Activated CD4-positive, alpha-beta T cell treated with anti-CD3 and anti-CD28 coated beads, Interleukin-2, amount 10 ng/mL, durations not matched to agents 24 days and 14 days (primary cell): ENCODE results near the gene OLA1. TPM values are rescaled to one million over a fixed set of nuclear protein-coding genes. Genes with fewer than 3 reads are reported as not detected.
A peak's percentile ranks its signal among the peaks of the same experiment; 100 is the strongest.

Experiments used
- DNase-seq: peaks from one replicate; pipeline ENCODE4 v3.0.0; 2022
- H3K27ac Mint-ChIP-seq: one replicate; pipeline ENCODE4 v1.8.0; 2022; ENCODE audit warnings: mild to moderate bottlenecking, mixed read lengths
- H3K27me3 Mint-ChIP-seq: one replicate; pipeline ENCODE4 v1.8.0; 2022; ENCODE audit warnings: mixed read lengths
- H3K36me3 Mint-ChIP-seq: one replicate; pipeline ENCODE4 v1.8.0; 2022; ENCODE audit warnings: low read depth, mild to moderate bottlenecking, mixed read lengths
- H3K4me1 Mint-ChIP-seq: one replicate; pipeline ENCODE4 v1.8.0; 2021; ENCODE audit warnings: mixed read lengths
- H3K4me3 Mint-ChIP-seq: one replicate; pipeline ENCODE4 v1.8.0; 2022; ENCODE audit warnings: mild to moderate bottlenecking, moderate library complexity, mixed read lengths
- H3K9me3 Mint-ChIP-seq: one replicate; pipeline ENCODE4 v1.8.0; 2021; ENCODE audit warnings: mixed read lengths
- intact Hi-C: fragments of 100-400 bp; cut with micrococcal nuclease; formaldehyde crosslinking; loops from one replicate; pipeline ENCODE4 v1.15.1; 2023
- total RNA-seq: library from RNA; stranded (reverse); gene quantifications from 2 replicates; pipeline ENCODE4 v1.2.3, GENCODE V29; 2022

The OLA1 gene
- total RNA-seq, 1 donor from 2014 or later = 167 TPM

DNA sequence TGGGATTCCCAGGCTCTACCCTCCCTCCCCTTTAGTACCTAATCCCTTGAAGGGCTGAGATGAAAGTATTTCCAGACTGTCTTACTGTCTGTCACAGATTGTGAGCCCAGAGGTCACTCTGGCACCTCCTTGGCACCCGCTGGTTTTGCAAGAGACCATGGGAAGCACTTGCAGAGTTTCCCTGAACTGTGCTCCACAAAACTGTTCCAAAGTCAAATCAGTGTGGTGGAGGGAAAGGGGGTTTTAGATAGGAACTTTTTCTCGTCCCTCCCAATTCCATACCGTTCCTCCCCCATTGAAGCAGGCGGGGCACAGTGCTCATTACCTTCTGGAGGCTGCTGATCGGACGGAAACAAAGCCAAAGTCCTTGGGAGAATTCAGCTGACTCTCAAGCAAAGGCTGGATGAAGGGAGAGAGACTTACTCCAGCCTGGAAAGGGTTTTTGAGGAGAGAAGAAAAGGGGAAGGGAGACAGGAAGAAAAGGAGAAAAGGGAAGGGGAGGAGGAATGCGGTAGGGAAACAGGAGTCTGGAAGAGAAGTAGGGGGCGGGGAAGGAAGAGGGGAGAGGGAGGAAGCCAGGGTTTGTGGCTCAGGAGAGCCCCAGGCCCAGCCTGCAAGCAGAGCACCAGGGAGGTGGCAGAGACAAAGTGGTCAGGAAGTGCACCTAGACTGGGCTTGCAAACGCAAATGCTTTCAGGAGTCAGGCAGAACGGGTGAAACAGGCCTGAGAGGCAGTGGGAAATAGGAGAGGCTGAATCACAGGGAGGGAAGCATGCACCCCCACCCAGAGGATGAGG lies 194.8 kb downstream of the OLA1 start:
- DNase-seq = no peak
- no peaks in the 10 kb centered on the region for H3K4me1 Mint-ChIP-seq
- intact Hi-C loops = no loop called here
- H3K36me3 Mint-ChIP-seq = no peaks in the 10 kb centered on the region
- no peak overlapping the region for H3K27ac Mint-ChIP-seq
- H3K4me3 Mint-ChIP-seq = no peak overlapping the region
- H3K9me3 Mint-ChIP-seq = peaks cover 4% of the 10 kb centered on the region
- H3K27me3 Mint-ChIP-seq = peaks cover 18% of the 10 kb centered on the region

DNA sequence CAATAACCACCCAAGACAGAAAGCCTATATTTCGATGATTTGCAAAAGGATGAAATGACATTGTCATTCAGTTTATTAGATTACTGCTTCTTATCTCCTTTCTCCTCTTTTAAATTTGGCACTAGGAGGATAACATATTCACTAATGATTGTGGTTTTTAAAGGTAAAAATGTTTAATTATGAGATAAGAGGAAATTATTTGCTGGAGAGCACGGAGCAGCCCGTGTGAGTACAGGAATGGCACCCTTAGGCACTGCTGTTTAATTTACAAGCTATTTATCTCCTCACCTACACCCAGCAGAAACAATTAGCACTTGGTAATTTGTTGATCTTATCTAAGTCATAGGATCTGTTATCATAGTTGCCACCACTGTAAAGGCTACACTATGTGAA lies 195.8 kb downstream of the OLA1 start:
- no peak for DNase-seq
- H3K27ac Mint-ChIP-seq = no peak overlapping the region
- no peaks in the 10 kb centered on the region for H3K4me1 Mint-ChIP-seq
- H3K4me3 Mint-ChIP-seq = no peak overlapping the region
- H3K27me3 Mint-ChIP-seq = peaks cover 18% of the 10 kb centered on the region
- intact Hi-C loops = no loop called here
- no peaks in the 10 kb centered on the region for H3K9me3 Mint-ChIP-seq
- H3K36me3 Mint-ChIP-seq = no peaks in the 10 kb centered on the region

DNA sequence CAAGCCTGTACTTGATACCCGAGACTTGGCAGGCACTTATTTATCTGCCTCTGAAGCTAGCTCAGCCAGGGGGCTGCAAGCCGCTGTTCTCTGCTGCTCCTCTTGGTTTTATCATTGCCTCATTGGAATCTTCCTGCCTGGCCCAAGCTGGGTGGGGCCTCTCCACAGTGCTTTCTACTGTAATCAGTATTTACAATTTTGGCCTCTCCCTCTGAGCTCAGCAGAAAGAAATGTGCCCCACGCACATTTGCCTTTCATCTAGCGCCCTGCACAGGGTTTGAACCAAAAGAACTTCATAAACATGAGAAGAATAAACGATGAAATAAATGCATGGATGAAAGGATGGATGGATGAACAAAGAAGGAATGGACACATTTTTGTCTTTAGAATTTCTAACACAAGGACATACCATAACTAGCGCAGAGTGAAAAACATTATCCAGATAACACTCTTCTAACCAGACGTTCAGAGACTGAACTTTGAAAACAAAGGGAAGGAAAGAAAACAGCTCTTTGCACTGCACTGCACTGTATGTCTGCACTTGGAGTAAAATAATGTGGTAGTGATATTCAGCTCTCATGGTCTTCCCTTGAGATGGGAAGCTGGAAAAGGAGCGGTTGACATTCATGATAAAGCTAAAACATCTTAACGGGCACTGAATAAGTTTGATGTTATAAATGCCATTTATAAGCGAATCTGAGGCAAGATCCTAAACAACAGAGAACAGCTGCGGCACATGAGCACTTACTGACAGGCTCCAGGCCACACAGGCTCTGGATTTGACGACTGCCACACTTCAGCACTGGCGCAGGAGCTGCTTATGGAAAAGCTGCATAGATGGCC lies 196.4 kb downstream of the OLA1 start:
- Mint-ChIP-seq H3K27ac (no peak overlapping the region), H3K9me3 (no peaks in the 10 kb centered on the region), H3K36me3 (no peaks in the 10 kb centered on the region), H3K4me3 (no peak overlapping the region), H3K27me3 (peaks cover 21% of the 10 kb centered on the region), H3K4me1 (no peaks in the 10 kb centered on the region)
- no peak for DNase-seq
- intact Hi-C loops = no loop called here

DNA sequence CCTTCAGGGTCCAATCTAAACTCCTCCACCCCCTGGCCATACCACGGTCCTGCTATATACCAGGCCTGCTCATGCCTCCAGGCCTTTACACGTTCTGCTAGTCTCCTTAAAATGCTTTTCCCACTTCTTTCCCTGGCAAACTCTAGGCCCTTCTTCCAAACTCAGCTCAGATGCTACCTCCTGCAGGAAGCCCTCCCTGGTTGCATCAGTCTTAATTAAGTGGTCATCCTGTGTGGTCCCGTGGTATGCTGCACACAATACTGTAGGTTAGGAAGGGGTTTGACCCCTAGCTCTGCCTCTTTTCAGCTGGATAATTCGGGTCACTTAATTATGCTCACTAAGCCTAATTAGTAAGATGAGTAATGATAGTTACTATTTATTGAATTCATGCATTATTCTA lies 197.3 kb downstream of the OLA1 start:
- DNase-seq = no peak
- no peaks in the 10 kb centered on the region for H3K36me3 Mint-ChIP-seq
- H3K27me3 Mint-ChIP-seq = peaks cover 21% of the 10 kb centered on the region
- no peak overlapping the region for H3K4me3 Mint-ChIP-seq
- no peaks in the 10 kb centered on the region for H3K4me1 Mint-ChIP-seq
- no peak overlapping the region for H3K27ac Mint-ChIP-seq
- intact Hi-C loops = no loop called here
- H3K9me3 Mint-ChIP-seq = no peaks in the 10 kb centered on the region

DNA sequence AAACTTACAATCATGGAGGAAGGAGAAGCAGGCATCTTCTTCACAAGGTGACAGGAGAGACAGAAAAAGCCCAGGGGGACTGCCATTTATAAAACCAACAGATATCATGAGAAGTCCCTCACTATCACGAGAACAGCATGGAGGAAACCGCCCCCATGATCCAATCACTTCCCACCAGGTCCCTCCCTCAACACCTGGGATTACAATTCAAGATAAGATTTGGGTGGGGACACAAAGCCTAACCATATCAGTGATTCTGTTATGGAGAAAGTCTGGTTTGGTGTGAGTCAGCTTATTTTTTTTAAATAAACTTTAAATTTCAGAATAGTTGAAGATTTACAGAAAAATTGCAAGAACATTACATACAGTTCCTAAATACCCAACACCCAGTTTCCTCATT lies 198.4 kb downstream of the OLA1 start:
- Mint-ChIP-seq H3K4me1 (peaks cover under 1% of the 10 kb centered on the region), H3K27ac (no peak overlapping the region), H3K9me3 (peaks cover 2% of the 10 kb centered on the region), H3K36me3 (no peaks in the 10 kb centered on the region), H3K27me3 (peaks cover 26% of the 10 kb centered on the region), H3K4me3 (no peak overlapping the region)
- intact Hi-C loops = loop anchor here (10.0 kb wide), 1 partner anchor 155 kb away; no protein-coding TSS in a partner anchor
- no peak for DNase-seq

DNA sequence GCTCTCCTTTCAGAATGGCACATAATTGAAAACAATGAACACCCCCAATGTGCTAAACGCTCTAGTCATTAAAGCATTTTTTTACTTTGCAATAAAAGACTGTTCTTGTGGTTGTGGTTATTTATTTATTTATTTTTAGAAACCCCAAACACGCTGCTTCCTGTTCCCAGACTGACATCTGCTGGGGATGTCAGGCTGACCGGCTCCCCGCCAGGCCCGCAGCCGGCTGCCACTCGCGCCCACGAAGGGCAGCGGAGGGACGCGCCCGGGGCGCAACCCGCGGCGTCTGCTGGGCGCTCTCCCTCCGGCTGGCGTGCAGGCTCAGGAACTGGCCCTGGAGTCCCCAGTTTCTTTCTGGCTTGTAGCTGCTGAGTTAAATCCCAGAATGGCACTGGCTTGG lies 200.1 kb downstream of the OLA1 start:
- peaks cover 2% of the 10 kb centered on the region for H3K4me1 Mint-ChIP-seq

DNA sequence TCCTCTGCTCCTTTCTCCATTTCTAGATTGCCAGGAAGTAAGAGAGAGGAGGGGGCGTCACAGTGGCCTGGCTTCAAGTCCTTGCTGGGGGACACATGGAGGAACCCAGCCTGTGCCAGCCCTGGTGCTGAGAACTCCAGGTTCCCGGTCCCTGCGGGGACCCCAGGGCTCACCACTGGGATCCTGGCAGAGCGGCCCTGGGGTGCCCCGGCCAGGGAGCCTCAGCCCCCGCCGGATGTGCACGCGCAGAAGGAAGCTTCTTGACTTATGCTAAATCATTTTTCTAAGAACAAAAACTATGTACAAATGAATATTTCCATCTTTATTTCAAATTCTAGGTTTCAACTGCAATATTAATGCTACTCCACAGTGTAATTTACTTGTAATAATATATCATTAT lies 200.6 kb downstream of the OLA1 start:
- intact Hi-C loops = loop anchor here (10.0 kb wide), 1 partner anchor 153 kb away; no protein-coding TSS in a partner anchor
- Mint-ChIP-seq H3K27me3 (peaks cover 18% of the 10 kb centered on the region), H3K4me1 (peaks cover 2% of the 10 kb centered on the region), H3K9me3 (peaks cover 4% of the 10 kb centered on the region), H3K27ac (no peak overlapping the region), H3K36me3 (no peaks in the 10 kb centered on the region), H3K4me3 (no peak overlapping the region)
- DNase-seq = no peak

More for the DNA sequence above, 200.1 kb downstream of the OLA1 start:
- H3K36me3 Mint-ChIP-seq = no peaks in the 10 kb centered on the region
- H3K9me3 Mint-ChIP-seq = peaks cover 4% of the 10 kb centered on the region
- intact Hi-C loops = loop anchor here (10.0 kb wide), 1 partner anchor 153 kb away; no protein-coding TSS in a partner anchor
- no peak overlapping the region for H3K27ac Mint-ChIP-seq
- H3K4me3 Mint-ChIP-seq = no peak overlapping the region
- H3K27me3 Mint-ChIP-seq = peaks cover 22% of the 10 kb centered on the region
- DNase-seq = no peak

DNA sequence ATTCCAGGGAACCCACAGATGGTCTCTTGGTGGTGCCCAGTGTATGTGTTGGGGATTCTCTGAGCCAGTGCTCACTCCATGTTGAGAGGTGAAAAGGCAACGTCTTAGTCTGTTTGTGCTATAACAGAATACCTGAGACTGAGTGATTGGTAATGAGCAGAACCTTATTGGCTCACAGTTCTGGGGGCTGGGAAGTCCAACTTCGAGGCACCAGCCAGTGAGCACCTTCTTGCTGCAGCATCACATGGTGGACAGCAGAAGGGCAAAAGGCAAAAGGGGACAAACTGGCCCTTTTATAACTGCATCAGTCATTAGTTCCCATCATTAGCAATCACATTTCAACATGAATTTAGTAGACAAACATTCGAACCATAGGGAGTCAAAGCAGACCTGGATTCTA lies 202.2 kb downstream of the OLA1 start:
- Mint-ChIP-seq H3K36me3 (no peaks in the 10 kb centered on the region), H3K27ac (no peak overlapping the region), H3K9me3 (peaks cover 4% of the 10 kb centered on the region), H3K4me1 (peaks cover 2% of the 10 kb centered on the region), H3K27me3 (peaks cover 15% of the 10 kb centered on the region), H3K4me3 (no peak overlapping the region)
- intact Hi-C loops = loop anchor here (10.0 kb wide), 1 partner anchor 151 kb away; no protein-coding TSS in a partner anchor
- DNase-seq = no peak

DNA sequence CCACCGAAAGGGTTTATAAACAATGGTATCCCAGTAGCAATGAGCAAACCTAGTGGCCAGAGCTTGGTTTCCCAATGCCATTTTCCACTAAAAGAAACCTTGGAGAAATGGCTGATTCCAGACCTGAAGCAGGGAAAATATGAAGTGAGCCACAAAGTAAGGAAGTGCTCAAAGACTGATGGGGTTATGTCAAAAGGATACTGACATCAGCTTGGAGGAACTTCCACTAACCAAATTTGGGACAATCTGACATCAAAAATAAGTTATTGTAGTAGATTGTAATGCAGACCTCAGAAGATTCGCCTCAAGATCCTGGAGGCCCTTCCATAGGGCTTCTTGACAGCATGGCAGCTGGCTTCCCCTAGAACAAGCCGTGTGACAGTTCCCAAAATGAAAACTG lies 203.8 kb downstream of the OLA1 start:
- no peaks in the 10 kb centered on the region for H3K36me3 Mint-ChIP-seq
- intact Hi-C loops = loop anchor here (10.0 kb wide), 1 partner anchor 150 kb away; no protein-coding TSS in a partner anchor
- peaks cover 4% of the 10 kb centered on the region for H3K9me3 Mint-ChIP-seq
- H3K27me3 Mint-ChIP-seq = peaks cover 12% of the 10 kb centered on the region
- DNase-seq = no peak
- H3K27ac Mint-ChIP-seq = no peak overlapping the region
- H3K4me1 Mint-ChIP-seq = peaks cover 6% of the 10 kb centered on the region
- no peak overlapping the region for H3K4me3 Mint-ChIP-seq

DNA sequence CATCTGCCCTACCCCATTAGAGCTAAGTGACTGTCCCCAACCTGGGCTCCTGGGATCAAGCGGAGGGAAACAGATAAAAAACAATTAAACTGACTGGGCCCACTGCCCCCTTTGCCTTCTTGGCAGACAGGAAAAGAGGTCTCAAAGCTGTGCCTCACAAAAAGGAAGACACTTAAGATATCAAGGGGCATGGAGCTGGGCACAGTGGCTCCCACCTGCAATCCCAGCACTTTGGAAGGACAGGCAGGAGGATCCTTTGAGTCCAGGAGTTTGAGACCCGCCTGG lies 208.0 kb downstream of the OLA1 start:
- intact Hi-C loops = loop anchor here (2.0 to 10.0 kb wide), 2 partner anchors 146 to 638 kb away; no protein-coding TSS in a partner anchor
- Mint-ChIP-seq H3K4me1 (peaks cover 14% of the 10 kb centered on the region), H3K27me3 (peaks cover 3% of the 10 kb centered on the region), H3K36me3 (no peaks in the 10 kb centered on the region), H3K4me3 (no peak overlapping the region), H3K9me3 (peaks cover 4% of the 10 kb centered on the region), H3K27ac (no peak overlapping the region)
- peak; percentile 60 for DNase-seq

DNA sequence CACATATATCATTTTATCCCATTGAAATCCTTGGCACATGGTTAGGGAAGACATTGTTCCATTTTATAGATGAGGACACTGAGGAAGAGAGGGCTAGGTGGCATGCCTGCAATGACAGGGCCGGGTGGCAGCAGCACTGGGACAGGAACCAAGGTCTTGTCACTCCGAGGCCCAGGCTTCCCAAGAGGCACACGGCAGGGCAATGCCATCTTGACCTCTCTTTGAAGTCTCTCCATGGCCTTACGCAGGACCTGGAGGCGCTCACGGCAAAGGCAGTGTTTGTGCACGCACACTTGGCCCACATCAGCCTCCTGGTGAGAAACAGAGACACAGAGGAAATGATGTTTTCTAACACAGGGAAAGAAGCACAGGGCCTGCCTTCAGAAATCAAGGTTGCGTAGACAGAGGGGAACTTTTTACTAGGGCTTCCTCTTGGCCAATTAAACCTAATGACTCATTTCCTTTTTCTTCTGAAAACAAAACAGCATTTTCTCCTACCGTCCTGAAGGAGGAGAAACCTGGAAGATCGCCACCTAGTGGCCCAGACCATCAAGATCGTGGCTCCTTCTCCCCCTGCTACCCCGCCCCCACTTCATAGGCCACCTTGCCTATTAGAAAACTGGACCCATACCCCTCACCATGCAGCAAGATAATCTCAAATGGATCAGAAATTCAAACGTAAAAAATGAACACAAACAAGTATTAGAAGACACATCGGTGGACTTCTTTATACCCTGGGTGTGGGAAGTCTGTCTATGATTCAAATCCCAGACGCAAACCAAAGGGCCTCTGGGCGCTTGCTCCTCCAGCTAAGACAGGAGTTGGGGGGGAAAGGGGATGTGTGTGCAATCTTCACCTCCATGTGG lies 208.5 kb downstream of the OLA1 start:
- intact Hi-C loops = loop anchor here (1.0 to 10.0 kb wide), 3 partner anchors 74 to 637 kb away; partner anchors contain the start of gene SP3
- H3K4me3 Mint-ChIP-seq = peak overlapping the region; percentile 62
- H3K27ac Mint-ChIP-seq = peak overlapping the region; percentile 95
- no peaks in the 10 kb centered on the region for H3K27me3 Mint-ChIP-seq
- peaks cover under 1% of the 10 kb centered on the region for H3K9me3 Mint-ChIP-seq
- H3K4me1 Mint-ChIP-seq = peaks cover 13% of the 10 kb centered on the region
- H3K36me3 Mint-ChIP-seq = no peaks in the 10 kb centered on the region
- peak; percentile 94 for DNase-seq

DNA sequence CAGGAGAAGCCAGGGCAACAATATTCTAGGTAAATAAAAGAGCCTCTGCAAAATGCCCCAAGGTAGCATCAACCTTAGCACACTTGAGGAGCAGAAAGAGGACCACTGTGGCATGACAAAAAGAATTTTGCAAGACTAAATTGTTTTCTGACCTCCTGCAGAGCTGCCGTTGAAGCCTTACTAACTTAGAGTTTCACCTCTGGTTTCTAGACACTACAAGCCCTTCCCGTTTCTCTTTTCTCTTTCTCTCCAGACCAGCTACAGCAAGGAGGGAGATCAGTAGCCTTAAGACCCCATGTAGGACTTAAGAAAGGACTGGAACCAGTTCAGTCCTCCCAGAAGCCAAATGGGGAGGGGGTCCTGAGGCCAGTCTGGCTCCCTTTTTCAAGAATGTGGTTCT lies 209.9 kb downstream of the OLA1 start:
- Mint-ChIP-seq H3K4me1 (peaks cover 12% of the 10 kb centered on the region), H3K4me3 (no peak overlapping the region), H3K27ac (peak overlapping the region; percentile 12), H3K27me3 (no peaks in the 10 kb centered on the region), H3K36me3 (no peaks in the 10 kb centered on the region), H3K9me3 (no peaks in the 10 kb centered on the region)
- intact Hi-C loops = no loop called here
- DNase-seq = no peak

DNA sequence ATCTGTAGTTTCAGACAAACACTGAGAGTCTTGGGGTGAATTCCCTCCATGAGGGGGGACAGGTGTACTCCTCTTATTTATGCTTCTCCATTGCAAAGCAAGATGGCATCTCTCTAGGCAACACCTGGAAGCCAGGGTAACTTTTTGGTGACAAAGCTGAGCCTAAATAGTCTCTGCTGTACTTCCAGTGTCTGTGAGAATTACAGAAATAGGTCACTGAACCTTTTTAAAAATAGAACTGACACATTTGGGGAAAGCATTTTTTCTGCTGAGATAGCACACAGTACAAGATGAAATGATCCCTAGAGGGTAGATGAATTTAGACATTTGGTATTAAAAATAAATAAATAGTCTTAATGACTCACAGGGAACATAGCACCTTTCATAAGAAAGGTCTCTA lies 211.5 kb downstream of the OLA1 start:
- H3K27me3 Mint-ChIP-seq = no peaks in the 10 kb centered on the region
- H3K4me1 Mint-ChIP-seq = peaks cover 16% of the 10 kb centered on the region
- H3K4me3 Mint-ChIP-seq = no peak overlapping the region
- no peaks in the 10 kb centered on the region for H3K36me3 Mint-ChIP-seq
- intact Hi-C loops = no loop called here
- no peaks in the 10 kb centered on the region for H3K9me3 Mint-ChIP-seq
- no peak for DNase-seq
- H3K27ac Mint-ChIP-seq = no peak overlapping the region
